K562 (cell line): ENCODE results near the gene BORCS5. TPM values are rescaled to one million over a fixed set of nuclear protein-coding genes. Genes with fewer than 3 reads are reported as not detected.

Source experiments
- ASH1L ChIP-seq: fragments of 450-650 bp; IDR thresholded peaks from 2 replicates; pipeline ENCODE4 v1.6.1; 2018; ENCODE audit warnings: borderline replicate concordance, mild to moderate bottlenecking, low read depth; ENCODE audit not compliant: partially characterized antibody
- C11orf30 ChIP-seq: fragments of 450-650 bp; IDR thresholded peaks from 2 replicates; pipeline ENCODE4 v1.6.1; 2016; ENCODE audit warnings: low read depth, mild to moderate bottlenecking
- CBFA2T3 ChIP-seq: fragments of 450-650 bp; IDR thresholded peaks from 2 replicates; pipeline ENCODE4 v1.6.1; 2017
- DMBX1 ChIP-seq: fragments of 250-450 bp; sonication (Bioruptor Pico); IDR thresholded peaks from 2 replicates; pipeline ENCODE4 v1.8.0; 2022; ENCODE audit warnings: inconsistent platforms, mild to moderate bottlenecking, moderate library complexity, borderline replicate concordance
- GATA2 ChIP-seq: sonication (generic); formaldehyde crosslinking; IDR thresholded peaks from 2 replicates; pipeline ENCODE4 v1.4.0; 2020; ENCODE audit warnings: mild to moderate bottlenecking, missing genetic modification reagents
- MTA2 ChIP-seq: fragments of 450-650 bp; IDR thresholded peaks from 2 replicates; pipeline ENCODE4 v1.6.1; 2016; ENCODE audit warnings: low read depth
- NCOA1 ChIP-seq: fragments of 450-650 bp; IDR thresholded peaks from 2 replicates; pipeline ENCODE4 v1.6.1; 2016; ENCODE audit warnings: low read depth
- NFE2 ChIP-seq: IDR thresholded peaks from 2 replicates; pipeline ENCODE4 v1.6.1; 2014; ENCODE audit warnings: antibody characterized with exemption, low read depth
- RAD21 ChIP-seq, 2 experiments: fragments of 250-450 bp in 1 of 2; fragments of 450-650 bp in 1 of 2; sonication (Bioruptor Pico) in 1 of 2; formaldehyde crosslinking in 1 of 2; IDR thresholded peaks in 1 of 2; conservative IDR thresholded peaks in 1 of 2; 2 replicates each; pipeline versions ENCODE4 v1.4.0 to v1.8.0; 2020 to 2022; ENCODE audit warnings: mild to moderate bottlenecking in 2 of 2, moderate library complexity in 1 of 2
- RB1 ChIP-seq: fragments of 450-650 bp; IDR thresholded peaks from 2 replicates; pipeline ENCODE4 v1.6.1; 2017; ENCODE audit warnings: low read depth, mild to moderate bottlenecking
- RCOR1 ChIP-seq, 2 experiments: IDR thresholded peaks; 2 replicates each; pipeline ENCODE4 v1.6.1; 2012; ENCODE audit warnings: low read depth in 2 of 2, low read length in 2 of 2, borderline replicate concordance in 1 of 2, improper control_type of control experiment in 1 of 2
- U2AF1 ChIP-seq: fragments of 200-400 bp; formaldehyde crosslinking; optimal IDR thresholded peaks from 2 replicates; pipeline ENCODE3; 2017; ENCODE audit warnings: mild to moderate bottlenecking, low read depth, low read length, moderate library complexity
- U2AF2 ChIP-seq: fragments of 200-400 bp; formaldehyde crosslinking; optimal IDR thresholded peaks from 2 replicates; pipeline ENCODE3; 2017; ENCODE audit warnings: low read depth, mild to moderate bottlenecking, low read length
- ZNF175 ChIP-seq: fragments of 200-800 bp; sonication (Bioruptor generic); IDR thresholded peaks from 2 replicates; pipeline ENCODE4 v1.6.1; 2016; ENCODE audit warnings: low read depth, mild to moderate bottlenecking, missing genetic modification characterization, missing compliant biosample characterization
- polyA plus RNA-seq, 8 experiments: library from polyadenylated mRNA; depleted of rRNA in 4 of 8; stranded (reverse) in 5 of 8; unstranded in 3 of 8; fragments of >200 nt; fragmentation: Nextera tagmentation in 2 of 8; fragmentation: Illumina TruSeq in 1 of 8; extraction: Ambion mirVana in 2 of 8; extraction: Trizol in 1 of 8; gene quantifications; 2 replicates each; pipeline versions ENCODE4 v1.2.1 to v1.2.3, GENCODE V29; 2011 to 2014; ENCODE audit warnings: inconsistent platforms in 1 of 8, missing spikeins in 1 of 8
- total RNA-seq, 7 experiments: library from RNA; depleted of rRNA in 6 of 7; stranded (reverse); fragments of >200 nt in 6 of 7; fragmentation: Illumina TruSeq in 2 of 7; extraction: Trizol in 2 of 7; gene quantifications; 2 replicates each; pipeline versions ENCODE4 v1.2.1 to v1.2.3, GENCODE V29; 2011 to 2021; ENCODE audit warnings: low replicate concordance in 1 of 7
- TF ChIP-seq, protein P1 (sequence below): fragments of 250-450 bp; sonication (Bioruptor Pico); IDR thresholded peaks from 2 replicates; pipeline ENCODE4 v1.5.0; 2021
- TF ChIP-seq, protein P2 (sequence below): fragments of 450-650 bp; IDR thresholded peaks from one replicate; pipeline ENCODE4 v1.6.1; 2018; ENCODE audit warnings: mild to moderate bottlenecking, moderate library complexity; ENCODE audit not compliant: partially characterized antibody
- TF ChIP-seq, protein P3 (sequence below): fragments of 200-800 bp; sonication (Bioruptor generic); IDR thresholded peaks from 2 replicates; pipeline ENCODE4 v1.6.1; 2017; ENCODE audit warnings: missing genetic modification characterization, missing compliant biosample characterization
- TF ChIP-seq, protein P4 (sequence below): IDR thresholded peaks from 2 replicates; pipeline ENCODE4 v1.6.1; 2014; ENCODE audit warnings: antibody characterized with exemption
- TF ChIP-seq, protein P5 (sequence below): sonication (generic); formaldehyde crosslinking; IDR thresholded peaks from 2 replicates; pipeline ENCODE4 v1.9.0; 2022; ENCODE audit warnings: mild to moderate bottlenecking, missing genetic modification reagents
- TF ChIP-seq, protein P6 (sequence below): fragments of 450-650 bp; IDR thresholded peaks from 2 replicates; pipeline ENCODE4 v1.6.1; 2017; ENCODE audit warnings: antibody characterized with exemption

The BORCS5 gene
- total and polyA plus RNA-seq, 9 of the 15 experiments (the other 6 are each of a cell fraction or from before 2014, with no cell fraction given): 0.31 to 12.4 (median 6.6) TPM

DNA sequence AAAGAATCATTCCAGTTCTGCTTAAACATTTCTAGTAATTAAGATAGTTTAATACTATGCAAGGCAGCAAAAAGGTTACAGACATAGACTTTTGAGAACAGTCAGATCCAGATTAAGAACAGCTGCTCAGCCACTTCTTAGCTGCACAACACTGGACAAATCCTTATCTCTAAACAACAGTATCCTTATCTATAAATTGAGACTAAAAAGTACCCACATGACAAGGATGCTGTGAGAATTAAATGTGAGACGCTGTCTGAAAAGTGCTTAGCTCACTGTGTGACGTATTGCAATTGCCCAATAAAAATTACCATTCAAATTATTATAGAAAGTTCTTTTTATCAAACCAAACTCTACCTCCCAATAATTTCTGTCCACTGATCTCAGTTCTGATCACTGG is 35.5 kb downstream of the BORCS5 start (continued):
- TF ChIP-seq, protein P1, sequence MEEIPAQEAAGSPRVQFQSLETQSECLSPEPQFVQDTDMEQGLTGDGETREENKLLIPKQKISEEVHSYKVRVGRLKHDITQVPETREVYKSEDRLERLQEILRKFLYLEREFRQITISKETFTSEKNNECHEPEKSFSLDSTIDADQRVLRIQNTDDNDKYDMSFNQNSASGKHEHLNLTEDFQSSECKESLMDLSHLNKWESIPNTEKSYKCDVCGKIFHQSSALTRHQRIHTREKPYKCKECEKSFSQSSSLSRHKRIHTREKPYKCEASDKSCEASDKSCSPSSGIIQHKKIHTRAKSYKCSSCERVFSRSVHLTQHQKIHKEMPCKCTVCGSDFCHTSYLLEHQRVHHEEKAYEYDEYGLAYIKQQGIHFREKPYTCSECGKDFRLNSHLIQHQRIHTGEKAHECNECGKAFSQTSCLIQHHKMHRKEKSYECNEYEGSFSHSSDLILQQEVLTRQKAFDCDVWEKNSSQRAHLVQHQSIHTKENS (CRISPR knock-in tag): no peak
- TF ChIP-seq, protein P2, sequence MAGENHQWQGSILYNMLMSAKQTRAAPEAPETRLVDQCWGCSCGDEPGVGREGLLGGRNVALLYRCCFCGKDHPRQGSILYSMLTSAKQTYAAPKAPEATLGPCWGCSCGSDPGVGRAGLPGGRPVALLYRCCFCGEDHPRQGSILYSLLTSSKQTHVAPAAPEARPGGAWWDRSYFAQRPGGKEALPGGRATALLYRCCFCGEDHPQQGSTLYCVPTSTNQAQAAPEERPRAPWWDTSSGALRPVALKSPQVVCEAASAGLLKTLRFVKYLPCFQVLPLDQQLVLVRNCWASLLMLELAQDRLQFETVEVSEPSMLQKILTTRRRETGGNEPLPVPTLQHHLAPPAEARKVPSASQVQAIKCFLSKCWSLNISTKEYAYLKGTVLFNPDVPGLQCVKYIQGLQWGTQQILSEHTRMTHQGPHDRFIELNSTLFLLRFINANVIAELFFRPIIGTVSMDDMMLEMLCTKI: no peak
- TF ChIP-seq, protein P3, sequence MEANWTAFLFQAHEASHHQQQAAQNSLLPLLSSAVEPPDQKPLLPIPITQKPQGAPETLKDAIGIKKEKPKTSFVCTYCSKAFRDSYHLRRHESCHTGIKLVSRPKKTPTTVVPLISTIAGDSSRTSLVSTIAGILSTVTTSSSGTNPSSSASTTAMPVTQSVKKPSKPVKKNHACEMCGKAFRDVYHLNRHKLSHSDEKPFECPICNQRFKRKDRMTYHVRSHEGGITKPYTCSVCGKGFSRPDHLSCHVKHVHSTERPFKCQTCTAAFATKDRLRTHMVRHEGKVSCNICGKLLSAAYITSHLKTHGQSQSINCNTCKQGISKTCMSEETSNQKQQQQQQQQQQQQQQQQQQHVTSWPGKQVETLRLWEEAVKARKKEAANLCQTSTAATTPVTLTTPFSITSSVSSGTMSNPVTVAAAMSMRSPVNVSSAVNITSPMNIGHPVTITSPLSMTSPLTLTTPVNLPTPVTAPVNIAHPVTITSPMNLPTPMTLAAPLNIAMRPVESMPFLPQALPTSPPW (CRISPR knock-in tag): no peak
- no peak for TF ChIP-seq ZNF175
- TF ChIP-seq U2AF1: no peak
- peak; percentile 79 for TF ChIP-seq NFE2
- TF ChIP-seq ASH1L: no peak
- peak; percentile 65 for TF ChIP-seq C11orf30
- TF ChIP-seq, protein P4, sequence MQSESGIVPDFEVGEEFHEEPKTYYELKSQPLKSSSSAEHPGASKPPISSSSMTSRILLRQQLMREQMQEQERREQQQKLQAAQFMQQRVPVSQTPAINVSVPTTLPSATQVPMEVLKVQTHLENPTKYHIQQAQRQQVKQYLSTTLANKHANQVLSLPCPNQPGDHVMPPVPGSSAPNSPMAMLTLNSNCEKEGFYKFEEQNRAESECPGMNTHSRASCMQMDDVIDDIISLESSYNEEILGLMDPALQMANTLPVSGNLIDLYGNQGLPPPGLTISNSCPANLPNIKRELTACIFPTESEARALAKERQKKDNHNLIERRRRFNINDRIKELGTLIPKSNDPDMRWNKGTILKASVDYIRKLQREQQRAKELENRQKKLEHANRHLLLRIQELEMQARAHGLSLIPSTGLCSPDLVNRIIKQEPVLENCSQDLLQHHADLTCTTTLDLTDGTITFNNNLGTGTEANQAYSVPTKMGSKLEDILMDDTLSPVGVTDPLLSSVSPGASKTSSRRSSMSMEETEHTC: no peak
- no peak for TF ChIP-seq DMBX1
- peak in 1 of 2 experiments; percentile 67; a peak in 2 of 4 replicates for TF ChIP-seq RCOR1 (IDR thresholded peaks at IDR 0.05; ENCODE audit: borderline replicate concordance in 1 of 2, low read depth in 2 of 2, low read length in 2 of 2)
- peak; percentile 61 for TF ChIP-seq MTA2
- TF ChIP-seq GATA2 (CRISPR knock-in tag): 0 out of 2 replicates have a peak, but pooled peaks have one; percentile 37
- 0 out of 2 replicates have a peak, but pooled peaks have one; percentile 22 for TF ChIP-seq NCOA1
- TF ChIP-seq, protein P5, sequence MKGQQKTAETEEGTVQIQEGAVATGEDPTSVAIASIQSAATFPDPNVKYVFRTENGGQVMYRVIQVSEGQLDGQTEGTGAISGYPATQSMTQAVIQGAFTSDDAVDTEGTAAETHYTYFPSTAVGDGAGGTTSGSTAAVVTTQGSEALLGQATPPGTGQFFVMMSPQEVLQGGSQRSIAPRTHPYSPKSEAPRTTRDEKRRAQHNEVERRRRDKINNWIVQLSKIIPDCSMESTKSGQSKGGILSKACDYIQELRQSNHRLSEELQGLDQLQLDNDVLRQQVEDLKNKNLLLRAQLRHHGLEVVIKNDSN (CRISPR knock-in tag): no peak
- TF ChIP-seq U2AF2: no peak
- 0 out of 4 replicates have a peak, but pooled peaks of 1 of the 2 experiments have one; percentile 5 for TF ChIP-seq RAD21 (CRISPR knock-in tag; conservative IDR thresholded peaks at IDR 0.05 in 1 of 2, IDR thresholded peaks at IDR 0.05 in 1 of 2)
- TF ChIP-seq CBFA2T3: peak; percentile 83
- TF ChIP-seq, protein P6, sequence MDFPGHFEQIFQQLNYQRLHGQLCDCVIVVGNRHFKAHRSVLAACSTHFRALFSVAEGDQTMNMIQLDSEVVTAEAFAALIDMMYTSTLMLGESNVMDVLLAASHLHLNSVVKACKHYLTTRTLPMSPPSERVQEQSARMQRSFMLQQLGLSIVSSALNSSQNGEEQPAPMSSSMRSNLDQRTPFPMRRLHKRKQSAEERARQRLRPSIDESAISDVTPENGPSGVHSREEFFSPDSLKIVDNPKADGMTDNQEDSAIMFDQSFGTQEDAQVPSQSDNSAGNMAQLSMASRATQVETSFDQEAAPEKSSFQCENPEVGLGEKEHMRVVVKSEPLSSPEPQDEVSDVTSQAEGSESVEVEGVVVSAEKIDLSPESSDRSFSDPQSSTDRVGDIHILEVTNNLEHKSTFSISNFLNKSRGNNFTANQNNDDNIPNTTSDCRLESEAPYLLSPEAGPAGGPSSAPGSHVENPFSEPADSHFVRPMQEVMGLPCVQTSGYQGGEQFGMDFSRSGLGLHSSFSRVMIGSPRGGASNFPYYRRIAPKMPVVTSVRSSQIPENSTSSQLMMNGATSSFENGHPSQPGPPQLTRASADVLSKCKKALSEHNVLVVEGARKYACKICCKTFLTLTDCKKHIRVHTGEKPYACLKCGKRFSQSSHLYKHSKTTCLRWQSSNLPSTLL: no peak
- no peak for TF ChIP-seq RB1
